Neural cell (in vitro differentiated cells): ENCODE results near the gene DGKZ.

Experiments used
- CTCF ChIP-seq: fragments of 450-650 bp; IDR thresholded peaks from 2 replicates; pipeline ENCODE4 v1.5.1; 2014; ENCODE audit warnings: antibody characterized with exemption, mild to moderate bottlenecking, moderate library complexity; ENCODE audit not compliant: poor library complexity, severe bottlenecking
- EP300 ChIP-seq: fragments of 450-650 bp; conservative IDR thresholded peaks from 2 replicates; pipeline ENCODE4 v1.6.1; 2014; ENCODE audit warnings: antibody characterized with exemption, mild to moderate bottlenecking, moderate library complexity; ENCODE audit not compliant: poor library complexity, severe bottlenecking
- EZH2 ChIP-seq: fragments of 200-600, 300-800 bp; shearing (Covaris generic), sonication (generic); IDR thresholded peaks from 2 replicates; pipeline ENCODE4 v1.6.1; 2014; ENCODE audit warnings: antibody characterized with exemption, low read length, borderline replicate concordance, mild to moderate bottlenecking; ENCODE audit not compliant: insufficient read depth, poor library complexity, severe bottlenecking
- POLR2AphosphoS5 ChIP-seq: IDR thresholded peaks from 2 replicates; pipeline ENCODE4 v1.6.1; 2012
- REST ChIP-seq: IDR thresholded peaks from 2 replicates; pipeline ENCODE4 v1.6.1; 2012; ENCODE audit warnings: borderline replicate concordance
- SMC3 ChIP-seq: fragments of 450-650 bp; conservative IDR thresholded peaks from 2 replicates; pipeline ENCODE4 v1.6.1; 2014; ENCODE audit warnings: antibody characterized with exemption, mild to moderate bottlenecking, moderate library complexity; ENCODE audit not compliant: poor library complexity
- TAF1 ChIP-seq: IDR thresholded peaks from 2 replicates; pipeline ENCODE4 v1.6.1; 2012; ENCODE audit warnings: low read depth

GRCh38 chr11:46404476-46405017 is 57.3 kb downstream of the DGKZ start:
- TF ChIP-seq CTCF (no peak), EP300 (no peak), POLR2AphosphoS5 (no peak), EZH2 (no peak), SMC3 (no peak), REST (no peak), TAF1 (no peak)
